Activated naive CD4-positive, alpha-beta T cell treated with anti-CD3 and anti-CD28 coated beads for 36 hours (primary cell): ENCODE data around the gene RAD23B. TPM values are rescaled to one million over a fixed set of nuclear protein-coding genes. Genes with fewer than 3 reads are reported as not detected.
A peak's percentile ranks its signal among the peaks of the same experiment; 100 is the strongest.

Source experiments
- CTCF ChIA-PET: fragments of 350-600 bp; sonication (Branson Sonifier 250); formaldehyde crosslinking; loops from one replicate; lab custom pipeline; 2021; ENCODE audit warnings: antibody characterized with exemption; lab: Charles Lee
- DNase-seq: peaks from one replicate; pipeline ENCODE4 v3.0.0-alpha.2; 2020
- H3K27ac Mint-ChIP-seq: one replicate; pipeline ENCODE4 v1.8.0; 2021; ENCODE audit warnings: mild to moderate bottlenecking, mixed read lengths
- H3K27me3 Mint-ChIP-seq: one replicate; pipeline ENCODE4 v1.8.0; 2021; ENCODE audit warnings: low read depth, mixed read lengths
- H3K36me3 Mint-ChIP-seq: one replicate; pipeline ENCODE4 v1.8.0; 2021; ENCODE audit warnings: low read depth, mixed read lengths
- H3K4me1 Mint-ChIP-seq: one replicate; pipeline ENCODE4 v1.8.0; 2021; ENCODE audit warnings: low read depth, mixed read lengths
- H3K4me3 Mint-ChIP-seq: one replicate; pipeline ENCODE4 v1.8.0; 2021; ENCODE audit warnings: mild to moderate bottlenecking, moderate library complexity, mixed read lengths
- H3K9me3 Mint-ChIP-seq: one replicate; pipeline ENCODE4 v1.8.0; 2021; ENCODE audit warnings: mixed read lengths
- intact Hi-C: fragments of 100-400 bp; cut with micrococcal nuclease; formaldehyde crosslinking; loops from one replicate; pipeline ENCODE4 v1.15.1; 2023
- total RNA-seq, 2 experiments: library from RNA; stranded (reverse); gene quantifications; one replicate each; pipeline ENCODE4 v1.2.3, GENCODE V29; 2021

Gene RAD23B
- total RNA-seq, 2 experiments from 2014 or later = 106 to 109 TPM

GRCh38 chr9:107270580-107270979, 12.5 kb upstream of the RAD23B start:
- H3K4me3 Mint-ChIP-seq = no peak overlapping the region
- CTCF ChIA-PET = interaction anchor here (1.0 kb wide), 1 partner anchor 33 kb away, joined by 3 read pairs; no protein-coding TSS in a partner anchor
- intact Hi-C loops = no loop called here

DNA sequence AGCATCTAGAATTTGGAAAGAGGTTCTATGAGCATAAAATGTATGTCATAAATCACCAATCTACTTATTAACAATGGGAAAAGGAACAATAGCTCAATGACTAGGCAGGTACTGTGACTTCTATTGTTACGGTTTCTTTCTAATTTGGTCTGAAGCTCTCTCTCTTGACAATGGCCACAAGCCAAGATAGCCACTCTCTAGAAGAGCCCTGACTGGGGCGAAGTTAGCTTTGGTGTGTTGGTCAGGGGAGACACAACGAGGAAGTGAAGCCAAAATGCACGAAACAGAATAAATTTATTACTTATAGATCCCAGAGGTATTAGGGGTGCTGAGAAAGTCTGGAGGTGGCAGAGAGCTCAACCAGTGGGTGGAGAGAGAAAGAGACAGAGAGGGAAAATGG, 9.4 kb upstream of the RAD23B start:
- Mint-ChIP-seq H3K4me1 (no peaks in the 10 kb centered on the region), H3K27ac (no peak overlapping the region), H3K27me3 (peaks cover 17% of the 10 kb centered on the region), H3K36me3 (no peaks in the 10 kb centered on the region), H3K9me3 (no peaks in the 10 kb centered on the region), H3K4me3 (no peak overlapping the region)
- no peak for DNase-seq
- intact Hi-C loops = no loop called here
- CTCF ChIA-PET = interaction anchor here (1.0 kb wide), 1 partner anchor 13 kb away, joined by 3 read pairs; no protein-coding TSS in a partner anchor

More at GRCh38 chr9:107270580-107270979, 12.5 kb upstream of the RAD23B start:
- no peaks in the 10 kb centered on the region for H3K4me1 Mint-ChIP-seq
- H3K27me3 Mint-ChIP-seq = peaks cover 14% of the 10 kb centered on the region
- H3K27ac Mint-ChIP-seq = no peak overlapping the region
- DNase-seq = no peak
- no peaks in the 10 kb centered on the region for H3K36me3 Mint-ChIP-seq
- no peaks in the 10 kb centered on the region for H3K9me3 Mint-ChIP-seq

DNA sequence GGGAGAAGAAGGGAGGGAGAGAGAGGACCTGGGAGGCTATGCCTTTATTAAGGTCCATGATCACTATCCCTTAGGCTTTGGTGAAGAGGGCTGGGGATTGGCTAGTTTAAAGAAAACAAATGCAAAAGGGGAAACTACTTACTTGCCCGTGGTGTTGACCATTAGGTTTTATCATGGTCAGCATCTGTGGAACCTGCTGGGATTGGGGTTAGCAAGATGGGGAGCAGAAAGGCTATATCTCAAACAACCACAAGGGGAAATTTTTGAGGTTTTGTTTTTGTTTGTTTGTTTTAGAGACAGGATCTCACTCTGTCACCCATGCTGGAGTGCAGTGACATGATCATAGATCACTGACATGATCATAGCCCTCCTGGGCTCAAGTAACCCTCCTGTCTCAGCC, 9.0 kb upstream of the RAD23B start:
- intact Hi-C loops = no loop called here

GRCh38 chr9:107274953-107275422, 8.1 kb upstream of the RAD23B start:
- Mint-ChIP-seq H3K27ac (no peak overlapping the region), H3K9me3 (no peaks in the 10 kb centered on the region), H3K4me1 (no peaks in the 10 kb centered on the region), H3K4me3 (no peak overlapping the region), H3K27me3 (peaks cover 17% of the 10 kb centered on the region), H3K36me3 (no peaks in the 10 kb centered on the region)
- intact Hi-C loops = no loop called here
- no peak for DNase-seq
- CTCF ChIA-PET = no interaction called here

More for the DNA sequence above, 9.0 kb upstream of the RAD23B start:
- no peaks in the 10 kb centered on the region for H3K9me3 Mint-ChIP-seq
- CTCF ChIA-PET = interaction anchor here (1.0 kb wide), 1 partner anchor 13 kb away, joined by 3 read pairs; no protein-coding TSS in a partner anchor
- H3K4me3 Mint-ChIP-seq = no peak overlapping the region
- no peak overlapping the region for H3K27ac Mint-ChIP-seq
- no peaks in the 10 kb centered on the region for H3K4me1 Mint-ChIP-seq
- no peak for DNase-seq
- H3K36me3 Mint-ChIP-seq = no peaks in the 10 kb centered on the region
- peaks cover 17% of the 10 kb centered on the region for H3K27me3 Mint-ChIP-seq

DNA sequence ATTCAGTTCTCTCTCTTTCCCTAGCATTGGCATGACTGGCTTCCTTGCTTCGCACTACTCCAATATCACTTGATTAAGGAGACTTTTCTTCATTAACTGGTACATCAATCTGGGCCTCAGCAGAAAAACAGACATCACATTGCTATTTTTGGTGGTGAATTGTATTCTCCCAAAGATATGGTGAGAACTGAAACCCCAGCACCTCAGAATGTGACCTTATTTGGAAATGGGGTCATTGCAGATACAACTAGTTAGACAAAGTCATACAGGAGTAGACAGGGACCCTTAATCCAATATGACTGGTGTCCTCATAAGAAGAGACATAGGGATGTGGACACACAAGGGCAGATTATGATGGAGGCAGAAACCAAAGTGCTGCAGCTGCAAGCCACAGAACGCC, 7.5 kb upstream of the RAD23B start:
- H3K36me3 Mint-ChIP-seq = no peaks in the 10 kb centered on the region
- no peaks in the 10 kb centered on the region for H3K9me3 Mint-ChIP-seq
- H3K4me3 Mint-ChIP-seq = no peak overlapping the region
- peaks cover 17% of the 10 kb centered on the region for H3K27me3 Mint-ChIP-seq
- DNase-seq = no peak
- peaks cover 2% of the 10 kb centered on the region for H3K4me1 Mint-ChIP-seq
- intact Hi-C loops = no loop called here
- CTCF ChIA-PET = no interaction called here
- no peak overlapping the region for H3K27ac Mint-ChIP-seq

GRCh38 chr9:107276966-107277710, 5.9 kb upstream of the RAD23B start:
- no peak for DNase-seq
- H3K27me3 Mint-ChIP-seq = peaks cover 17% of the 10 kb centered on the region
- no peaks in the 10 kb centered on the region for H3K9me3 Mint-ChIP-seq
- H3K4me1 Mint-ChIP-seq = peaks cover 16% of the 10 kb centered on the region
- no peak overlapping the region for H3K27ac Mint-ChIP-seq
- H3K4me3 Mint-ChIP-seq = no peak overlapping the region
- no peaks in the 10 kb centered on the region for H3K36me3 Mint-ChIP-seq
- intact Hi-C loops = no loop called here
- CTCF ChIA-PET = no interaction called here

DNA sequence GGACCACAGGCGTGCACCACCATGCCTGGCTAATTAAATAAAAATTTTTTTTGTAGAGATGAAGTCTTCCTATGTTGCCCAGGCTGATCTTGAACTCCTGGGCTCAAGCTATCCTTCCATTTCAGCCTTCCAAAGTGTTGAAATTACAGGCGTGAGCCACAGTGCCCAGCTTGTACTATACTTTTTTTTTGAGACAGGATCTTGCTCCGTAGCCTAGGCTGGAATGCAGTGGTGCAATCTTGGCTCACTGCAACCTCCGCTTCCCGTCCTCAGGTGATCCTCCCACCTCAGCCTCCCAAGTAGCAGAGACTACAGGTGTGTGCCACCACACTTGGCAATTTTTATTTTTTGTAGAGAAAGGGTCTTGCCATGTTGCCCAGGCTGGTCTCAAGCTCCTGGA, 5.3 kb upstream of the RAD23B start:
- no peak for DNase-seq
- Mint-ChIP-seq H3K4me3 (no peak overlapping the region), H3K36me3 (no peaks in the 10 kb centered on the region), H3K27ac (no peak overlapping the region), H3K27me3 (peaks cover 17% of the 10 kb centered on the region), H3K4me1 (peaks cover 19% of the 10 kb centered on the region), H3K9me3 (no peaks in the 10 kb centered on the region)
- CTCF ChIA-PET = interaction anchor here (1.0 kb wide), 1 partner anchor 64 kb away, joined by 3 read pairs; no protein-coding TSS in a partner anchor
- intact Hi-C loops = no loop called here

DNA sequence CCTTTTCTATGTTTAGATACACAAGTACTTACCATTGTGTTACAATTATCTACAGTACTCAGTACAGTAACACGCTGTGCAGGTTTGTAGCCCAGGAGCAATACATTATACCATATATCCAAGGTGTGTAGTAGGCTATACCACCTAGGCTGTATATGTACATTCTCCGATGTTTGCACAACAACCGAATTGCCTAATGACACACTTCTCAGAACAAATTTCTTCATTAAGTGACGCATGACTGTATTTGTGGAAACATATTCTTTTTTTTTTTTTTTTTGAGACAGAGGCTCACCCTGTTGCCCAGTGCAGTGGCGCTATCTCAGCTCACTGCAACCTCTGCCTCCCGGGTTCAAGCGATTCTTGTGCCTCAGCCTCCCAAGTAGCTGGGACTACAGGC, 4.0 kb upstream of the RAD23B start:
- H3K4me1 Mint-ChIP-seq = peaks cover 19% of the 10 kb centered on the region
- DNase-seq = no peak
- CTCF ChIA-PET = interaction anchor here (0.7 kb wide), 1 partner anchor 22 kb away, joined by 5 read pairs; no protein-coding TSS in a partner anchor
- intact Hi-C loops = no loop called here
- no peak overlapping the region for H3K4me3 Mint-ChIP-seq
- peaks cover 1% of the 10 kb centered on the region for H3K36me3 Mint-ChIP-seq
- no peak overlapping the region for H3K27ac Mint-ChIP-seq
- H3K27me3 Mint-ChIP-seq = peaks cover 10% of the 10 kb centered on the region
- no peaks in the 10 kb centered on the region for H3K9me3 Mint-ChIP-seq

- peak; percentile 22 for DNase-seq
- intact Hi-C loops = loop anchor here (5.0 to 10.0 kb wide), 3 partner anchors 42 to 1726 kb away; partner anchors contain the start of genes FKTN and KLF4
- H3K27ac Mint-ChIP-seq = no peak overlapping the region
- CTCF ChIA-PET = interaction anchor here (2.1 kb wide), 1 partner anchor 61 kb away, joined by 7 read pairs; no protein-coding TSS in a partner anchor
- no peaks in the 10 kb centered on the region for H3K9me3 Mint-ChIP-seq
- H3K4me3 Mint-ChIP-seq = no peak overlapping the region
- H3K36me3 Mint-ChIP-seq = peaks cover 4% of the 10 kb centered on the region
- peaks cover 29% of the 10 kb centered on the region for H3K4me1 Mint-ChIP-seq
- H3K27me3 Mint-ChIP-seq = peaks cover 3% of the 10 kb centered on the region
Observed at GRCh38 chr9:107280543-107280942, 2.5 kb upstream of the RAD23B start.

DNA sequence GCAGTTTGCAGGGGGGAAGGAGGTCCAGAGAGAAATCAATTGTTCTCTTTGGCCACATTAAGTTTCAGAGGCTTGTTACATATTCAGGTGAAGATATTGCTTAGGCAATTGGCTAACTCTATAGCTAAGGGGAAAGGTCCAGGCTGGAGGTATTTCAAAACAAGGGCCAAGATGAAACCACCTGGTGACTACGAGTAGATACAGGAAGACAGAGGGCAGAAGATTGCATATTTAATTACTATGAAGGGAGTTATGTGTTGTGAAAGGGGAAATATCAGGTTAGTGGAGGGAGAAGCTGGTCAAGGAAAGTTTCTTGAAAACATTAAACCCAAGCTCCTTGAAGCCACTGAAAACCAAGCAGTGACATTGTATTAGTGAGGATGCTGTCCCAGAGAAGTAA, 1.9 kb upstream of the RAD23B start:
- Mint-ChIP-seq H3K4me1 (peaks cover 35% of the 10 kb centered on the region), H3K27me3 (peaks cover 2% of the 10 kb centered on the region), H3K27ac (no peak overlapping the region), H3K4me3 (no peak overlapping the region), H3K9me3 (no peaks in the 10 kb centered on the region), H3K36me3 (peaks cover 7% of the 10 kb centered on the region)
- DNase-seq = no peak
- intact Hi-C loops = loop anchor here (5.0 to 10.0 kb wide), 3 partner anchors 41 to 1726 kb away; partner anchors contain the start of genes FKTN and KLF4
- CTCF ChIA-PET = interaction anchor here (2.1 kb wide), 1 partner anchor 60 kb away, joined by 7 read pairs; no protein-coding TSS in a partner anchor

DNA sequence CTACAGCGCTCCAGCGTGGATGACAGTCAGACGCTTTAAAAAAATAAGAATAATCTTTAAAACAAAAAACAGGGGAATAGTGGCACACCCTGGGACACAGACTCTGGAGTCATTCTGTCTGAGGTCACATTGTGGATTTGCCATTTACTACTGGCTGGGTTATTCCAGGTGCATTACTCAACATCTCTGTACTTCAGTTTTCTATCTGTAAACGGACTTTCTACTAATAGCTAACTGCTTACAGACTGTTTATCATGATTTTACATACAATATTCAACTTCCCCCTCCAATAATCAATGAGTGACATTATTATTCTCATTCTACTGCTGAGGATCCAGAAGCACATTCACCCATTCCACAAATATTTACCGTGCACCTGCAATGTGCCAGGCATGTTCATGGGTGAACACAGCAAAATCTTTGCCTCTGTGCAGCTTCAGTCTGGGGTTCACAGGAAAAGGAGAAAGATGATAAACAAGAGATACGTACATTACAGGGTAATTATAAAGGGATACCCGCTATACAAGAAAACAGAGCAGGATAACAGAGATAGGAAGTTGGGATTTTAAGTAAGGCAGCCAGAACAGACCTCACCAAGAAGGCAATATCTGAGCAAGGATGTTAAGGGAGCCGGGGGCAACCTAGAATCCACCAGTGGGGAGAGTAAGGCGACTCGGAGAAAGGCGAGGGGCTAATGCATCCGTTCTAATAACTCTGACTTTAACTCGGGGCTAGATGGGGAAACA, 984 bp upstream of the RAD23B start:
- peaks cover 7% of the 10 kb centered on the region for H3K36me3 Mint-ChIP-seq
- H3K4me3 Mint-ChIP-seq = peak overlapping the region; percentile 86
- DNase-seq = no peak
- intact Hi-C loops = loop anchor here (2.0 to 10.0 kb wide), 6 partner anchors 40 to 1731 kb away; partner anchors contain the start of genes CTNNAL1, FKTN, KLF4 and TMEM38B
- CTCF ChIA-PET = interaction anchor here (1.0 to 2.1 kb wide), 2 partner anchors 59 to 68 kb away, joined by 3 to 7 read pairs; no protein-coding TSS in a partner anchor
- H3K27ac Mint-ChIP-seq = peak overlapping the region; percentile 39
- no peaks in the 10 kb centered on the region for H3K9me3 Mint-ChIP-seq
- H3K27me3 Mint-ChIP-seq = no peaks in the 10 kb centered on the region
- peaks cover 43% of the 10 kb centered on the region for H3K4me1 Mint-ChIP-seq
